ENCODE results near the gene TFF2.

The TFF2 gene

DNA sequence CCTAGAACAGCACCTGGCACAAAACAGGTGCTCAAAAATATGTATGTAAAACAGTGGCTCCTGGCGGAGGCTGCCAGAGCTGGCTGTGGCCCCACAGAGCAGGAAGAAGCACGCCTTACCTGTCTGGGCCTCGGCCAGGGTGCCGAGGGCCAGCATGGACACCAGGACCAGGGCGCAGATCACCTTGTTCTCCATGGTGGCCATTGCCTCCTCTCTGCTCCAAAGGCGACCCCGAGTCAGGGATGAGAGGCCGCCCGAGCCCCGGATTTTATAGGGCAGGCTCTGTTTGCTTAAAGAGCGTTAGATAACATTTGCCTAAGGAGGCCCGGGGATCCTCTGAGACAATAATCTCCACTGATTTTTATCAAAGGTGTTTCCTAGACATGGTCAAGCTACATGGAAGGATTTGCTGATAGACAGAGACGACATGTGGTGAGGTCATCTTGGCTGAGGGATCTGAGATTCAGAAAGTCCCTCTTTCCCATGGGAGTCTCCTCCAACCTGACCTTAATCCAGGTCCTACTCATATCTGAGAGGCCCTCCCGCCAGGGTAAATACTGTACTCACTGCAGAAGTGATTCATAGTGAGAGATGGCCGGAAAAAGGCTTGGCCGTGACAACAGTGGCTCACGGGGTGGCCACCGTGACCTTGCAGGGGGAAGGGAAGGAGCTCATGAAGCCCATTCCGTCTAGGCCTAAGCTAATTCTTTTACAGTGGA is 15.7 kb upstream of the TFF2 start, which contains the start of gene TFF1:
TFF1 (minus strand) TSS at position 244 of the 719 bp plus-strand sequence; CDS start at position 204, 40 bp downstream.
- in situ Hi-C loops (cut with MboI; ENCODE audit: low sequenced_read_pairs), result no loop called here

GRCh38 chr21:42365770-42366169 is 15.0 kb upstream of the TFF2 start:
- in situ Hi-C loops (cut with MboI; ENCODE audit: low sequenced_read_pairs), result no loop called here

DNA sequence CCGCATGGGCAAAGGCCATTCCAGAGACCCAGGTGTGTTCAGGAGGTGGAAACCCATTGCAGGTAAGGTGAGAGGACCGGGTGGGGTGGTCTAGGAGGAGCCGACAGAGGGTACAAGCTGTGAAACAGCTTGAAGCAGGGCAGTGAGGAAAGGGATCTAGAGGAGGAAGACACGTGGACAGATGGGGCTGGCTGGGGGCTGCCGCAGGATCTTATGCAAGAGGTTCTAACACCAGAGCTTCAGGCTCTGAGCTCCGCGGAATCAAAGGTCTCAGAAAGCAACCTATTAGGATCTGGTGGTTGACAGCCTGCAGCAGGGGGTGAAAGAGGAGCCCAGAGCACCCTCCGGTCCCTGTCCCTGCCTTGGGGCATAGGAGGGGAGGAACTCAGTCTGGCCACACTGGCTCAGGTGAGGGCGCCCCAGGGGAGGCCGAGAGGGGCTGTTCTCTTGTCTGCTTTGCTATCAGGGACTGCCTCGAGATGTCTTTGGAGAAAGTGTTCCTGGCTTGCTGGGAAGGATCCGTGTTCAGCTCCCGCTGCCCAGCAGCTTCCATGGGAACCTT is 13.6 kb upstream of the TFF2 start:
- in situ Hi-C loops (cut with MboI; ENCODE audit: low sequenced_read_pairs), result no loop called here

DNA sequence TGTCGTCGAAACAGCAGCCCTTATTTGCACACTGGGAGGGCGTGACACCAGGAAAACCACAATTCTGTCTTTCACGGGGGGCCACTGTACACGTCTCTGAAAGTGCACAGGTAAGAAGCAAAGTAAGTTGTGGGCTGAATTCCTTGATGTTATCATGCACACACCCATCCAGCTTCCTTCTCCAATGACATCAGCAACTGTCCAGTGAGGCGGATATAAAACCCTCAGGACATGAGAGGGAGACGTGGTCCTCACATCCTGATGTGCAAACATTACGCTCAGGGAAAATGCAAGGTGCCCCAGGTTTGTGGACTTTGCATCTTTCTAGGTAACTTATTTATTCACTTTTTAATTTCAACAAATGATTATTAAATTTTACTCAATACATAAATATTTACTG is 12.5 kb upstream of the TFF2 start:
- in situ Hi-C loops (cut with MboI; ENCODE audit: low sequenced_read_pairs), result no loop called here

DNA sequence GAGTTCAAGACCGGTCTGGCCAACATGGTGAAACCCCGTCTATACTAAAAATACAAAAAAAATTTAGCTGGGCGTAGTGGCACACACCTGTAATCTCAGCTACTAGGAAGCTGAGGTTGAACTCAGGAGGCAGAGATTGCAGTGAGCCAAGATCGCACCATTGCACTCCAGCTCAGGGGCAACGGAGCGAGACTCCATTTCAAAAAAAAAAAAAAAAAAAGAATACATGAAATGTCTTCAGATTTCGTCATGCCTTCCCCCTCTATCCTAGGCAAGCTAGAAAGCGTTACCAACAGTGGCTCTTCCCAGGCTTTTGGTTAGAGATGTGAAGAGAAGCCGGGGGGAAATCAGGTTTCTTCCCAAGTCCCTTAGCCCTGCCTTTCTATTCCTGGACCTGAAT is 11.9 kb upstream of the TFF2 start:
- in situ Hi-C loops (cut with MboI; ENCODE audit: low sequenced_read_pairs), result no loop called here

DNA sequence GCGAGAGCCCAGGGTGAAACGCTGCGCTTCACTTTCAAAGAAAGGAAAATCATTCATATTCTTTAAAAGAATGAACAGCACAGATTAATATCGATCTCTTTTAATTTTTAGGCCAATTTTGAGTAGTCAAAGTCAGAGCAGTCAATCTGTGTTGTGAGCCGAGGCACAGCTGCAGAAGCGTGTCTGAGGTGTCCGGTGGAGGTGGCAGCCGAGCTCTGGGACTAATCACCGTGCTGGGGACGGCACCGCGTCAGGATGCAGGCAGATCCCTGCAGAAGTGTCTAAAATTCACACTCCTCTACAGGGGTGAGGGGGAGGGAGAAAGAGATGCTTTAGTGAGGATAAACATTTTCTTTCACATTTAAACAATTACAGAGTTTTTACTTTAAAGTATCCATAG is 11.4 kb upstream of the TFF2 start:
- in situ Hi-C loops (cut with MboI; ENCODE audit: low sequenced_read_pairs), result no loop called here

DNA sequence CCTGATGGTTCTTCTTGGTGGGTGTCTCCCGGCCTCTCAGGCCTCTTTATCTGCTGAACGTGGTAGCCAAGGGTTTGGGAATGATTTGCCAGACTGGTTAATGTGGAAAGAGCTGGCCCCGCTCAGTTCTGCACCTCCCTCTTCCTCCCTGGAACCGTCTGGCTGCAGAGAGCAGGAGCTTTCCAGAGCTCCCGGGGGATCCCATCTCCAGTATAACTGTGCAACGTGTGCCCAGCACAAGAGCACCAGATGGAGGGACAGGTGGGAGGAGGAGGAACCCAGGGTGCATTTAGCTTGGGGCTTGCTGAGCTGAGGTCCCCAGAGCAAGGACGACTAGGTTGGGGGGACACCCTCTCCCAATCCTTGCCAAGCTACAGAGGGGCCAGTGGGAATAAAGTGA is 10.5 kb upstream of the TFF2 start:
- in situ Hi-C loops (cut with MboI; ENCODE audit: low sequenced_read_pairs), result no loop called here

- in situ Hi-C loops (cut with MboI; ENCODE audit: low sequenced_read_pairs), result no loop called here
Observed at GRCh38 chr21:42360317-42360716, 9.5 kb upstream of the TFF2 start.

- in situ Hi-C loops (cut with MboI; ENCODE audit: low sequenced_read_pairs), result no loop called here
Observed at GRCh38 chr21:42358937-42359336, 8.1 kb upstream of the TFF2 start.

DNA sequence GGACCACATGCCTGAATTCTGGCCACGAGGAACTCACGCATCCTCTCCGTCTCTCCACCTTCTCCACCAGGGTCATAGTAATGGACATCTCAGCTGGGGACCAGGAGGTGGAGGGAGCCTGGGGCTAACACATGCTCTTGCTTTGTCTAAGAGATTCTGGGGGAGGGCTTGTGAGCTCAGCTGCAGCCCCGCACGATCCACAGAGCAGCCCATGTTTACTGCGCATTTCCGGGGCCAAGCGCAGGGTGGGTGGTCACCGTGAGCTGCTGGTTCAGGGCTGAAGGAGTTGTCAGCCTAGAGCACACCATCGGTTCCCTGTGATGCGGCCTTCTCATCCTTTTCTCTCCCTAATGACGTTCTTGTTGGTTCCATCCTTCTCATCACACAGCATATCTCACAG is 7.5 kb upstream of the TFF2 start:
- in situ Hi-C loops (cut with MboI; ENCODE audit: low sequenced_read_pairs), result no loop called here

DNA sequence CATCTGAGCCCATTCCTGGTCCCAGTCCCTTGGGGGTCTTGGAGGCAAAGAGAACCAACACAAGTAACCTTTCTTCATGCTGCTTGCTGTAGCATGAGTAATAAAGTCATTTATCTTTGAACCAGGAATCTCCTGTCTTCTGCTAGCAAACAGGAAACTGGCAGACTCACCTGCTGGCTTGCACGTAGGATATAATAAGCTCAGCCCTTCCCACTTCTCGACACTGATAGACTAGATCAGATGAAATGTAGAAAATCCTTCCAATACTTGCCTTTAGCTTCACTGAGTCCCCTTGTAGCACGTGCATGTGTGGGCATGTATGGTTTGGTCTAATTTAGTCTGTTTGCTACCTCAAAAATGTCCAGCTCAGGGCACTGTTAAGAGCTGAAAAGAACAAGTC is 6.5 kb upstream of the TFF2 start:
- in situ Hi-C loops (cut with MboI; ENCODE audit: low sequenced_read_pairs), result no loop called here

DNA sequence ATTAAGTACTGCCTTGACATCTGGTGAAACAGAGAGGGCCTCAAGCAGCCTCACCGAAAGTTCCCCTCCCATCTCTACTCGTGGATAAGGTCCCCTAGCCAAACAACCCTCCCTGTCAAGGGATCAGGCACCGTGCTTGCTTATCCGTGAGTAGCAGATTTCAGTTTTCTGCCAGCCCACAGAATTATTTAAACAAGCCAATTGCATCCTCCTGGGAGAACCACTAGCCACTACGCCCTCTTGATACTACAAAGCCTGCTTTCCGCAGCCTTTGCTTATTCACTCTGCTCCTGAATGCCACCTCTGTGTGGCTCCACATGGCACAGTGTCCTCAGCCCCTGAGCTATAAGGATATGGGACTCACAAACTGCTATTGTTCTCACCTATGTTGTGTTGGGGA is 5.9 kb upstream of the TFF2 start:
- in situ Hi-C loops (cut with MboI; ENCODE audit: low sequenced_read_pairs), result no loop called here

DNA sequence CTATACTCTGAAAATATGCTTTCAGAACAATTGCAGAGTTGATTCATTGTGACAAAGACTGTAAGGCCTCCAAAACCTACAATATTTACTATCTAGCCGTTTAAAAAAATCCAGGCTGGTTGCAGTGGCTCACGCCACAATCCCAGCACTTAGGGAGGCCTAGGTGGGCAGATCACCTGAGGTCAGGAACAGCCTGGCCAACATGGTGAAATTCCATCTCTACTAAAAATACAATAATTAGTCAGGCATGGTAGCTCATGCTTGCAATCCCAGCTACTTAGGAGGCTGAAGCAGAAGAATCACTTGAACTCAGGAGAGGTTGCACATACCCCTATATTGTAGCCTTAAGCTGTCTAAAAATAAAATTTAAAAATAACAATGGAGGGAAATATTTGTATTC is 5.3 kb upstream of the TFF2 start:
- in situ Hi-C loops (cut with MboI; ENCODE audit: low sequenced_read_pairs), result no loop called here

GRCh38 chr21:42353623-42354022 is 2.8 kb upstream of the TFF2 start:
- in situ Hi-C loops (cut with MboI; ENCODE audit: low sequenced_read_pairs), result no loop called here

DNA sequence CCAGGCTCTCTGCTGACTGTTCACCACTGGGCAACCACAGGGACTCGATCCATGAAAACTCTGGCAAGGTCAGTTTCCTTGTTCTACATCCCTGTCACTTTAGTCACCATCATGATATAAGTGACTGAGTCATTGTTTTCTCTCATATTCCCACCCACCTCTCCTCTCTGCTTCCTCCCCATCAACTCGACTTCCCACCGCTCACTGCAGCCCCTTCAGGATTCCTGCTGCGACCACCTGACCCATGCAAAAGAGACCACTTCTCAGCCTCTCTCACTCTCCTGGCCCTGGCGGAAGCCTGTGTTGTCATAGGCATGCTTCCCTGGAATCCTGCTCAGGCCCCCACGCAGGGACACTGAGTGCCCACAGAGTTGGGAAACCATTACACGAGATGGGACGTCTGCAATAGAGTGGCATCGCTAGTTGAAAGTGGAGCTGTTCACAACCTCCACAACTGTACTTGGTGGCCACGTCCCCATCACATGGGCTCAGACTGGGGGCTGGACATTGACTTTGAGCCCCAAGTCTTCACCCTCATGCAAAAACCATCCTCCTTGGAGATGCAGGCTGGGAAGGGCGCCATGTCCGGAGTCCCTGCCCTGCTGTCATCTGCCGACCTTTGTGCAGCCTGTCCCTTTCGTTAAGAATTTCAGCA is 1.8 kb upstream of the TFF2 start:
- in situ Hi-C loops (cut with MboI; ENCODE audit: low sequenced_read_pairs), result no loop called here

DNA sequence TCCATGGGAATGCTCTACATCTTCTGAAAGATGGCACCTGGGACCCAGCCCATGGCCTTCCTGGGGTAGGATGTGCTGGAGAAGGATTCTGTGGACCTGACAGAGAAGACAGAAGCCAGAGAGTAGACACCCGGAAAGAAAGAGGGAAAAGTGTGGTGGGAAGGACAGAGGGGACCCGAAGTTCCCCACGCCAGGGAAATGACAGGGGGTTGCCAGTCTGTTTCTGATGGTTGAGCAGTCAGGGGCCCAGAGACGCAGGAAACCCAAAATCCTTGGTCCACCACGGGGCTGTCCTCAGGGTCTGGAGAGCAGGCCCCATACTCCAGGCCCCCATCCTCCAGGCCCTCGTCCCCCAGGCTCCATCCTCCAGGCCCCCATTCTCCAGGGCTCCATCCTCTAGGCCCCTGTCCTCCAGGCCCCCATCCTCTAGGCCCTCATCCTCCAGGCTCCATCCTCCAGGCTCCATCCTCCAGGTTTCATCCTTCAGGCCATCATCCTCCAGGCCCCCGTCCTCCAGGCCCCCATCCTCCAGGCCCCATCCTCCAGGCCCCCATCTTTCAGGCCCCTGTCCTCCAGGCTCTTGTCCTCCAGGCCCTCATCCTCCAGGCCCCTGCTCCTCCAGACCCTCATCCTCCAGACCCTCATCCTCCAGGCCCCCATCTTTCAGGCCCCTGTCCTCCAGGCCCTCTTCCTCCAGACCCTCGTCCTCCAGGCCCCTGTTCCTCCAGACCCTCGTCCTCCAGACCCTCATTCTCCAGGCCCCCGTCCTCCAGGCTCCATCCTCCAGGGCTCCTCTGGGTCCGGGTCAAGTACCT is 1.0 kb upstream of the TFF2 start:
- in situ Hi-C loops (cut with MboI; ENCODE audit: low sequenced_read_pairs), result no loop called here

GRCh38 chr21:42350318-42350910 is 380 bp downstream of the TFF2 start:
- in situ Hi-C loops (cut with MboI; ENCODE audit: low sequenced_read_pairs), result no loop called here

DNA sequence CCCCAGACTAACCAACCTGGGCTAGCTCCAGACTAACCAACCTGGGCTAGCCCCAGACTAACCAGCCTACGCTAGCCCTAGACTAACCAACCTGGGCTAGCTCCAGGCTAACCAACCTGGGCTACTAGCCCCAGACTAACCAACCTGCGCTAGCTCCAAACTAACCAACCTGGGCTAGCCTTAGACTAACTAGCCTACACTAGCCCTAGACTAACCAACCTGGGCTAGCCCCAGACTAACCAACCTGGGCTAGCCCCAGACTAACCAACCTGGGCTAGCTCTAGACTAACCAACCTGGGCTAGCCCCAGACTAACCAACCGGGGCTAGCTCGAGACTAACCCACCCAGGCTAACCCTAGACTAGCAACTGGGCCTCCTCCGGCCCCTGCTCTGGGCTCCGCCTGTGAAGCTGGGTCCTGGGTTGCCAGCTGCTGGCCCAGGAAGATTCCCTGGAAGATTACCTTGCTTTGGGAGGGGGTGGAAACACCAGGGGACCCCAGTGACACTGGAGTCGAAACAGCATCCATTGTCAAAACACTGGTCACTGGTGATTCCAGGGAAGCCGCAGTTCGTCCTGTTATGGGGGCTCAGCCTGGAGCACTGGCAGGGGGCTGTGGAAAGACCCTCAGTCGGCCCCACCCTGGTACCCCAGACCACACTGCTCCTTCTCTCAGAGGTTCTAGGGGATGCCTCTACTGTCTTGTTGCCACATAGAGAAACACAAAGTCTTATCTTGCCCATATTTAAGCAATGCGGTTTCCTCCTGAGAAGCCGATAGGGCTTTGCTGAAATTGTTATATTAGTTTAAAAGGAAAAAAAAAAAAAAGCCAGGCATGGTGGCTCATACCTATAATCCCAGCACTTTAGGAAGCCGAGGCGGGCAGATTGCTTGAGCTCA is 1.1 kb downstream of the TFF2 start:
- in situ Hi-C loops (cut with MboI; ENCODE audit: low sequenced_read_pairs), result no loop called here

GRCh38 chr21:42348762-42349161 is 2.0 kb downstream of the TFF2 start:
- in situ Hi-C loops (cut with MboI; ENCODE audit: low sequenced_read_pairs), result no loop called here

Data from hTERT RPE-1 (cell line).